CD1c-positive myeloid dendritic cell (primary cell): ENCODE results near the gene UBL4B.
A peak's percentile ranks its signal among the peaks of the same experiment; 100 is the strongest.

Experiments
- DNase-seq: peaks from one replicate; pipeline ENCODE4 v3.0.0-alpha.2; 2016; ENCODE audit errors: extremely low spot score

The UBL4B gene

GRCh38 chr1:110084227-110085078, 27.8 kb upstream of the UBL4B start:
- peak; percentile 87 for DNase-seq

GRCh38 chr1:110085671-110086070, 26.6 kb upstream of the UBL4B start:
- DNase-seq: no peak

- no peak for DNase-seq
Observed at GRCh38 chr1:110086961-110087360, 25.3 kb upstream of the UBL4B start.

- peak; percentile 69 for DNase-seq
Observed at GRCh38 chr1:110087812-110088738, 24.2 kb upstream of the UBL4B start.

GRCh38 chr1:110088739-110089316, 23.4 kb upstream of the UBL4B start:
- no peak for DNase-seq

GRCh38 chr1:110089561-110090275, 22.5 kb upstream of the UBL4B start:
- no peak for DNase-seq

- no peak for DNase-seq
Observed at GRCh38 chr1:110091381-110091780, 20.9 kb upstream of the UBL4B start.

GRCh38 chr1:110091791-110092190, 20.5 kb upstream of the UBL4B start:
- no peak for DNase-seq

- no peak for DNase-seq
Observed at GRCh38 chr1:110092991-110093390, 19.3 kb upstream of the UBL4B start.

- DNase-seq: no peak
Observed at GRCh38 chr1:110094931-110095654, 17.1 kb upstream of the UBL4B start.

GRCh38 chr1:110097507-110098221, 14.6 kb upstream of the UBL4B start:
- no peak for DNase-seq

- DNase-seq: no peak
Observed at GRCh38 chr1:110098222-110099026, 13.8 kb upstream of the UBL4B start.

GRCh38 chr1:110100335-110100734, 11.9 kb upstream of the UBL4B start:
- no peak for DNase-seq

GRCh38 chr1:110102081-110102480, 10.2 kb upstream of the UBL4B start:
- no peak for DNase-seq

GRCh38 chr1:110106013-110106941, 6.0 kb upstream of the UBL4B start:
- DNase-seq: peak; percentile 71

GRCh38 chr1:110107867-110108469, 4.3 kb upstream of the UBL4B start:
- DNase-seq: no peak

GRCh38 chr1:110111081-110111480, 1.2 kb upstream of the UBL4B start:
- no peak for DNase-seq

GRCh38 chr1:110112656-110113055, 413 bp downstream of the UBL4B start:
- no peak for DNase-seq
